Activated CD4-positive, alpha-beta T cell treated with anti-CD3 and anti-CD28 coated beads, Interleukin-2, amount 50 U/mL, for 16 hours (primary cell): Measurements from ENCODE around the gene SHISA2.

Experiments used
- DNase-seq: peaks from one replicate; pipeline ENCODE4 v3.0.0-alpha.2; 2020

SHISA2 gene

GRCh38 chr13:26017196-26017921 lies 34.5 kb downstream of the SHISA2 start:
- no peak for DNase-seq

- no peak for DNase-seq
Measured at GRCh38 chr13:26016189-26016588, 35.6 kb downstream of the SHISA2 start.

GRCh38 chr13:26015271-26016125 lies 36.3 kb downstream of the SHISA2 start:
- DNase-seq = no peak

GRCh38 chr13:26012995-26013394 lies 38.8 kb downstream of the SHISA2 start:
- DNase-seq = no peak

- DNase-seq = peak; percentile 23
Measured at GRCh38 chr13:26011996-26012821, 39.6 kb downstream of the SHISA2 start.

GRCh38 chr13:26011208-26011573 lies 40.6 kb downstream of the SHISA2 start:
- DNase-seq = no peak

- DNase-seq = no peak
Measured at GRCh38 chr13:26010487-26011207, 41.2 kb downstream of the SHISA2 start.

- peak; percentile 3 for DNase-seq
Measured at GRCh38 chr13:26007261-26008125, 44.3 kb downstream of the SHISA2 start.
